Central memory CD4-positive, alpha-beta T cell (primary cell): ENCODE data around the gene REPS1.
"Not testable (repeated sequence)": the region's sequence is repeated elsewhere in the genome, so short reads cannot be mapped to it uniquely, and the experiment has no call there.

Experiments
- DNase-seq: peaks from one replicate; pipeline ENCODE4 v3.0.0; 2022

The REPS1 gene

DNA sequence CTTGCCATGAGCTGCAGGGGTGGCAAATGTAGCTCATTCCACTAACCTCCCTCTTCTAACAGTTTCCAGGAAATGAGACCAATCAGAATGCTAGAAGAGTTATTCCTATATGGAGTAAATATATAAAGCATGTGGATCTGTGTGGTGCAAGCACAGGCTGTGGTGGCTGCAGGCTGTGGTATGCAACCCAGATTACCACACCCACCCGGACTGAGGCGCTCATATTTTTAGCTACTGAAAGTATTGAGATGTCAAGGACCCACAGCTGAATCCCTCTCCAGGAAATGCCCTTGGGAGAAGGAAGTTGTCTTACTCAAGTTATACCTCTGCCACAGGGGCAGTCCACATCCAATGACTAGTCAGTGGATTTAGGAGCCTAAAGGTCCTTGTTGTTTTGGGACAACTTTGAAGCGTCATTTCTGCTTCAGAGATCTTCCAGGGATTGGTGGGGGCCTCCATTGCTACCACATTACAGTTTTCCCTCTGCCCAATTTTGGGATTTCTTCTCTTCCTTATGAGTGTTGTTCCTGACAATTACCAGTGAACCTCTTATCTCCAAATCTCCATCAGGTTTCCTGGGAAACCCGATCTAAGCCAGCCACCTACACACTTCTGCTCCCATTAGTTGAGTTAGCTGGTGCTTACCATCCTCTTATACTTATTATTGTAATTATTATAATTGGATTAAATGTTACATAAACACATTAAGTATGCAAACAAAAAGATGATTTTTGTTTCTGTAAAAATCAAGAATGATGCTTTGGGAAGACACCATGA lies 12.1 kb upstream of the REPS1 start:
- DNase-seq: no peak

GRCh38 chr6:138997136-138997535 lies 9.1 kb upstream of the REPS1 start:
- DNase-seq: no peak

- DNase-seq: no peak
Observed at GRCh38 chr6:138996524-138996923, 8.5 kb upstream of the REPS1 start.

DNA sequence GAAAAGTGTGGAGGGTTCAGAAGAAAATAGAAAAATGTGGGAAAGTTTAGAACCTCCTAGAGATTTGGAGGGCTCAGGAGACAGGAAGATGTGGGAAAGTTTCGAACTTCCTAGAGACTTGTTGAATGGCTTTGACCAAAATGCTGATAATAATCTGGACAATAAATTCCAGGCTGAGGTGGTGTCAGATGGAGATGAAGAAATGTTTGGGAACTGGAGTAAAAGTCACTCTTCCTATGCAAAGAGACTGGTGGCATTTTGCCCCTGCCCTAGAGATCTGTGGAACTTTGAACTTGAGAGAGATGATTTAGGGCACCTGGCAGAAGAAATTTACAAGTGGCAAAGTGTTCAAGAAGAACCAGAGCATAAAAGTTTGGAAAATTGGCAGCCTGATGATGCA lies 5.4 kb upstream of the REPS1 start:
- not testable (repeated sequence) for DNase-seq

- DNase-seq: not testable (repeated sequence)
Observed at GRCh38 chr6:138992965-138993364, 4.9 kb upstream of the REPS1 start.

- no peak for DNase-seq
Observed at GRCh38 chr6:138991206-138991605, 3.2 kb upstream of the REPS1 start.

DNA sequence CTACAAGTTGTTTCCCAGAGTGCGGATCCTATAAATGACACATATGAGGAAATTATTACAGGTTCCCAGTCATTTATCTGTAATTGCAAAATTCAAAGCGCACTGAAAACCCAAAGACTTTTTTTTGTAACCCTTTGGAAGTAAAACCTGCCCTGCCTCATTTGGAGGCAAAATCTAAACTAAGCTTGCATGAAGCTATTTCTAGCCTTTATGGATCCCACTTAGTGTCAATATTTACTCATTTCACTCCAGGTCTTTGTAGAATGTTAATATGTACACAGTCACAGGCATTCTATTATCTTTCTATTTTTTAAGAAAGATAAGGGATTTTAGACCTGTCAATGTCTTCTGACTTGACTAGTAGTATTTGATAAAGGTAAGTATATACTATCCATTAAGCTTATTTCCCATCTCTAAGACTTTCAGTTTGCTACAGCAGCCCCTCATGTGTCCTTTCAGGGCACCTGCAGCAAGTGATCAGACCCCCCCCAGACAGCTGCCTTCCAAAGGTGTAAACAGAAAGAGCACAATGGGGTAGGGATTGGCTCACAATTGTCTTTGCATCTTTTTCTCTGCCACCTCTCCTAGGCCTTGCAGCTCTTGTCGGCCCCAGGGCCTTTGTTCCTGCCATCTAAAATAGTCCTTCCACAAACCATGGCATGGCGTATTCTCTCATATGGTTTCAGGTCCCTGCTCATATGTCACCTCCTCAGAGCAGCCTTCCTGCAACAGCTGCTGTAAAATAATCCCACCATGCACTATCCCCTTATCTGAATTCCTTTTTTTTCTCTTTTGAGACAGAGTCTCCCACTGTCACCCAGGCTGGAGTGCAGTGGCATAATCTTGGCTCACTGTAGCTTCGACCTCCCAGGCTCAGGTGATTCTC lies 1.3 kb upstream of the REPS1 start:
- no peak for DNase-seq

GRCh38 chr6:138988469-138988834 lies 399 bp upstream of the REPS1 start:
- no peak for DNase-seq

DNA sequence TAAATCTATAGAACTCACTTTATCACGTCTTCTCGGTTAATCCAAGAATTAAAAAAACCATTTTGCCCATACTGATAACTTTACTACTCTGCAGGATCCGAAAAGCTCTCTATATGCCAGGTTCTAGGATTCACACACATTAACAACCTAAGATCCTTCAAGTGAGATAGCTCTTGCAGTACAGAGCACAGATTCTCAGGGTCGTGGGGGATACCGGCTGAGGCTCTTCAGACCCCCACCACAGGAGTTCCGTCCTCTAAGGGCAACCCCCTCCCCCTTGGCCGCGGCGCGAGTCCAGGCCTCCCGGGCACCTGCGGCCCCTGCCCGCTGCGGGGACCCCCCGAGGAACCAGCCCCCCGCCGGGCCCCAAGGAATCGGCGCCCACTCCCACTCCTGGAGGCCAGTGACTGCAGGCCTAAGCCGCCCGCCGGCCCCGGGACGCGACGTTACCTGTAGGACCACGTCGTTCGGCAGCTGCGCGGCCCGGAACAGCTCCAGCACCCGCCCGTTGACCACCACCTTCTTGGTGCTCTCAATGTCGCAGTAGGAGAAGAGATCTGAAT lies 892 bp downstream of the REPS1 start:
- no peak for DNase-seq

GRCh38 chr6:138986578-138986977 lies 1.5 kb downstream of the REPS1 start:
- no peak for DNase-seq

DNA sequence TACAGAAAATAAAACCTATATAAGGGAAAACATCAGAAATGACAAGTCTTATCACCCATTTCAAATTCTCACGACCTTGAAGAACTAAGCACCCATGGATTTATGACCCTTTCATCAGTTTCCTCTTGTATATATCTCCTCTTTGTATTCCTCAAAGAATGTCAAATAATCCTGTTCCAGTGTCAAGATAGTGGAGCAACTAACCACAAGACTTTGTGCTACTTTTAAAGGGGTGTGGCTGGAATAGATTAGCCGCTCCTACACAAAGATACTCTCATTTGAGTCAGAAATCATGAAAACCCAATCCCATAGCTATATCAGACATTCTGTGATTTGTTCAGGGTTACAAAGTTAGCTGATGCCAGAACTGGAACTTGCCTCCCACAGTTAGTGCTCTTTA lies 6.6 kb downstream of the REPS1 start:
- no peak for DNase-seq

DNA sequence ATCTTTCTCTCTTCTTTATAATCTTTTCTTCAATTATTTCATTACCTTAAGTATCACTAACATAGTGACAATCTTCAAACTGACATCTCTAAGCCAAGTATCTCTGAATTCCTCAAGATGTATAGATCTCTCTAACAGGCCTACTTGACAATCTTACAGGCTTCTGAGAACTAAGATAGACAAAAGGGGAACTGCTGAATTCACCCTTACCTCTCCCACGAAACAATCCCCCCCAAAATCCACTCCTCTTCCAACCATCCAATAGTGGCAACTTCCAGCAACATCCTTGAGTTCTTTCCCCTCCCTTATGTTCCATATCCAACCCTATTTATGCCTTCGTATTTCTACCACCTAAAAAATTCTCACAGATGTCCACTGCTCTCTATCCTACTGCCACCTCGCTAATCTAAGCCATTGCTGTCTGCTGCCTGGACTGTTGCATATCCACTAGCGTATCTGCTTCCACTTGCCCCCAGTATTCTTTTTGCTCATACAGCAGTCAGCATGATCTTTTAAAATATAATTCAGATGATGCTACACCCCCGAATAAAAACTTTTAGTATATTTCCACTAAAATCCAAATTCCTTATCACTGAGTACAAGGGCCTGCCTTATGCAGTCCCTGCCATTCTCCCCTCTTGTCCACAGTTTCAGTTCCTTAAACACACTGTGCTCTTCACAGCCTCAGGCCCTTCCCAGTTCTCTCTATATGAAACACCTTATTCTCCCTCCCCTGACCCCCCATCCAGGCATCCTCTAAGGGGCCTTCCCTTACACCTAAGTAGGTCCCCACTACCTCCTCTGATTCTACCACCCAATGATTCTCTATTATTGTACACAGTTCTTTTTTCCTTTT lies 8.0 kb downstream of the REPS1 start:
- DNase-seq: no peak

GRCh38 chr6:138979365-138979764 lies 8.7 kb downstream of the REPS1 start:
- no peak for DNase-seq

DNA sequence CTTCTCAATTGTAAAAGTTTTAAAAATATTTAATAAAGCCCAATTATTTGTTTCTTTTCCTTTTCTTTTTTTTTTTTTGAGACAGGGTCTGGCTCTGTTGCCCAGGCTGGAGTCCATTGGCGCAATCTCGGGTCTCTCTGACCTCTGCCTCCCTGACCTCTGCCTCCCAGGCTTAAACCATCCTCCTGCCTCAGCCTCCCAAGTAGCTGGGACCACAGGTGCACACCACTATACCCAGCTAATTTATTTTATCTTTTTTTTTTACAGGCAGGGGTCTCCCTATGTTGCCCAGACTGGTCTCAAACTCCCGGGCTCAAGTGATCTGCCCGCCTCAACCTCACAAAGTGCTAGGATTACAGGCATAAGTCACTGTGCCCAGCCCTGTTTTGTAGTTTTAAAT lies 9.8 kb downstream of the REPS1 start:
- DNase-seq: no peak

- no peak for DNase-seq
Observed at GRCh38 chr6:138977646-138978167, 10.3 kb downstream of the REPS1 start.

DNA sequence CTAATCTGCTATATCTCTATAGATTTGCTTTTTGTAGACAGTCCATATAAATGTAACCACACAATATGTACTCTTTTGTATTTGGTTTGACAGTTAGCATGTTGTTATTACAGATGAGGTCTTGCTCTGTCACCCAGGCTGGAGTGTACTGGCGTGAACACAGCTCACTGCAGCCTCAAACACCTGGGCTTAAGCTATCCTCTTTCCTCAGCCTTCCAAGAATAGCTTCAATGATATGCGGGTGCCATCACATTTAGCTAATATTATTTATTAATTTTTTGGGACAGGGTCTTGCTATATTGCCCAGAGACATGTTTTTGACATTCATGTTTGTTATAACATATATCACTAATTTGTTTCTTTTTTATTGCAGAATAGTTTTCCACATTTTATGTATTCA lies 10.8 kb downstream of the REPS1 start:
- DNase-seq: no peak

GRCh38 chr6:138975815-138976214 lies 12.2 kb downstream of the REPS1 start:
- DNase-seq: no peak

GRCh38 chr6:138973466-138974153 lies 14.4 kb downstream of the REPS1 start:
- DNase-seq: no peak

- DNase-seq: no peak
Observed at GRCh38 chr6:138972226-138972665, 15.8 kb downstream of the REPS1 start.

DNA sequence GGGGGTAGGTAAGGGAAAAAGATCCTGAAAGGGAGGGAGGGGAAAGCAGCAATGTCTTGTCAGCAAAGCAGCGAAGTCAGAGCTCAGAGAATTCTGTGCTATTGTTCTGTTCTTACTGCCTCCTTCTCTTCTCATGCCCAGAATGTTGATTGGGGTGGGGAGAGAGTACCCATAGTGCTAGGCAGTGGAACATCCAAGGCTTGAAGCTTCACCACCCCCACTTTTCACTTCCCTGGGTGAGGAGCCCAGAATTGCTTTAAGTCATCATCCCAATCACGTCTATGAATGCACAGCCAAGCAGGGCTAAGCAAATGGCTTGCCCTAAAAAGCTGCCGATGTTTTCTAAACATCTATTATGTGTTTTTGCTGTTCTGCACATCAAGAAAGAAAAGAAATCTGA lies 16.5 kb downstream of the REPS1 start:
- no peak for DNase-seq

DNA sequence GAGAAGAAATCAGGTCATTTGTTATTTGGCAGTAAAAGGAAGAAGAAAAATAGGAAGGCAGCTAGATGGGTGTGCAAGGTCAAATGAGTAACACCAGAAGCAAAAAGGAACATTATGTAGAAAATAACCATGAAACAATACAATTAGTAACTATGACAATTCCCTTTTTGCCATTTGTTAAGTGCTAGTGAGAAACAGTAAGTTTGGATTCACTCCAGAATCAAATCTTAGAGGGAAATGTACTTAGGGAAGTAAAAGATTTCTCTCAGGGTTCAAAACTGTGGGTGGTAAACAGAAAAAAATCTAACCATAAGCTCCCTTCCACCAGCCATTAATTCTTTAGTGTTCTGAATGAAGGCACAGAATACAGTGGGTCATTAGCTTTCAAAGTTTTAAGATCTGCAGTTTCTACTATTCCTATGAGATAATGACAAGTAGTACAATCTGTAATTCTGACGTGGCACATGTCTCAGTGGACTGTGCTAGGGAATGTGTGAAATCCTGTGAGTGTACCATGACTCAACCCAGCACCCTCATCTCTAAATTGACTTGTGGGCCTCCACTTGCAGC lies 17.1 kb downstream of the REPS1 start:
- DNase-seq: no peak

DNA sequence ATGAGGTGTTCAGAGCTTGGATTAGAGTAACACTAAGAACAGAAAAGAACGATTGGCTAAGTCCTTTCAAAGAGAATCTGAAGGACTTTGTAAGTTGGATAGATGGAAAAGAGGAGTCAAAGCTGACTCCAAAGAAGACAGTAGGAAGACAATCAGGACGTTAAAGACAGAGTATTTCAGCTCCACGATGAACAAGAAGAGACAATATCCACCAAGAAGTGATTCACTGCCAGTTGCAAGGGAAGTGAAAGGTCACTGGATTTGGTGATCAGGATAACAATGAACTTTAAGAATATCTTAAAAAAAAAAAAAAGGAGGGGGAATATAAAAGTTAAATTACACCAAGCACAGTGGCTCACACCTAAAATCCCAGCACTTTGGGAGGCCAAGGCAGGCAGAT lies 17.9 kb downstream of the REPS1 start:
- no peak for DNase-seq
